T47D (cell line): ENCODE results near the gene KRTAP15-1.

Source experiments
- DNase-seq, 2 experiments: peaks; one replicate each; pipeline versions ENCODE4 v3.0.0 to v3.0.0-alpha.2; 2011 to 2012; ENCODE audit warnings: low read depth in 1 of 2, low spot score in 1 of 2
- JUND ChIP-seq: IDR thresholded peaks from 2 replicates; pipeline ENCODE4 v1.6.1; 2012; ENCODE audit warnings: low read depth
- in situ Hi-C: cut with HindIII; loops from 2 replicates; pipeline ENCODE4 v1.10.0; 2016; ENCODE audit warnings: low sequenced_read_pairs, low pct_unique_long_range_greater_than_20kb

The KRTAP15-1 gene

DNA sequence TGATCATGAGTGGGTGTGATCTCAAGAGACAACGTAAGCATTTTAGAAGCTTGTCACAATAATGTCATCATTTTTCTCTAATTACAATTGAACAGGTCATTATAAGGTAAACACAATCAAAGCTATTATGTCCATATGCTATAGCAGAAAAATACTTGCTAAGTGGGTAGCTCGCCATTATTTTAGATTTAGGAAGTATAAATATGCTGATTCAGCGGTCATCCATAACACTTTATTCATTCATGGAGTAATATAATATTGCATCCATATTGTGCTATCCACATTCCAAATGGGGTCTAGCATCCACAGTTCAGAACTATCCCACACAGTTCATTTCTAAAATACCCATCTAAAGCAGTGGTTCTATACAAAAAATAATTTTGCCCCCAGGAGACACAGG is 8.4 kb downstream of the KRTAP15-1 start:
- no peak for TF ChIP-seq JUND
- no peak for DNase-seq
- in situ Hi-C loops = no loop called here

DNA sequence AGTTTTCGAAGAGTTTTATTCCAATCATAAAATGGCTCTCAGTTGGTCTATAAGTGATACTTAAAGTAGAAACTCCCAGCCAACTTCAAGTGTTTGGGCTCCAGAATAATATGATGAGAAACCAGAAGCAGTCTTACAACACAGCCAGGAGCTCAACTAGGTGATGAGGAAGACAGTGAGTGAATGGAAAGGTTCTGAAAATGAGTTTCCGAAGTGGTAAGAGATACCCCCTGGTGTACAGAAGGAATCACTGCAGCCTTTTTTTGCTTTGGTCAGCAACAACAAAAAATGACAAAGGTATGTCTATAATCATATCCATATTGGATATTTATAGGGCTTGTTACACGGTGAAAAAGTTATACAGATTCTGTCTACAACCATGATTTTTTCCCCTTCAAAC is 23.6 kb downstream of the KRTAP15-1 start:
- DNase-seq = peak in 1 of 2 experiments; percentile 62
- no peak for TF ChIP-seq JUND
- in situ Hi-C loops = no loop called here

DNA sequence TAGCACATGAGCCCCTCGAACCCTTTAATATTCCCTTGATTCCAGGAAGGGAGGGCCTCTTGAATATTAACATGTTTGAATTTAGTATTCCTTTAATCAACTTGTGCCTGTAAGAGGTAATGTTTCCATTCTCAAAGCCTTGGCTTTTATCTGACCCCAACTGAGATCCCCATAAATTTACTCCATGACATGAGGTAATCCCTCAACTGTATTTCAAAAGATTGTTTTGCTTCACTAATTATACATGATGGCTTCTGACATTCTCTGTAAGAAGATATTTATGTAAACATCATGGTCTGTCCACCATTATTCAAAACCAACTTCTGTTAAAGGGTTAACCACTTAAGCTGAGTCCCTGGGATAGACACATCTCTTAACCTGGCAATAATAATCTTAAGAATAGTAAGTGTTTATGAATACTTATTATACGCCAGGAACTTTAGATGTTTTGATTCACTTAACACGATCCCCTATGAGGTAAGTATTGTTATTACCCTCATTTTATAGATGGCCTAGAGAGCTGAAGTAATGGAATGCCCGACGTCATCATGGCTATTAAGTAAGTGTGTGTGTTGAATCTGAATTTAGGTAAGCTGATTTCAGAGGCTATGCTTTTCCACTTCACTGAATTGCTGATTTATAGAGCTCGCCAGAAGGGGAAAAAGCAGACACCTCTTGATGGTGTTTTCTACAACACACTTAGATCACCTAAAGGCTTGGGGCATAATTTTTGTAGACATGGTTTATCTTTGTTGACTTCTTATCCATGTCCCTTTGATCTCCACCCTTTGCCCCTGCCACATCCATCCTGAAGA is 29.0 kb downstream of the KRTAP15-1 start:
- TF ChIP-seq JUND = no peak
- in situ Hi-C loops = no loop called here
- no peak for DNase-seq

DNA sequence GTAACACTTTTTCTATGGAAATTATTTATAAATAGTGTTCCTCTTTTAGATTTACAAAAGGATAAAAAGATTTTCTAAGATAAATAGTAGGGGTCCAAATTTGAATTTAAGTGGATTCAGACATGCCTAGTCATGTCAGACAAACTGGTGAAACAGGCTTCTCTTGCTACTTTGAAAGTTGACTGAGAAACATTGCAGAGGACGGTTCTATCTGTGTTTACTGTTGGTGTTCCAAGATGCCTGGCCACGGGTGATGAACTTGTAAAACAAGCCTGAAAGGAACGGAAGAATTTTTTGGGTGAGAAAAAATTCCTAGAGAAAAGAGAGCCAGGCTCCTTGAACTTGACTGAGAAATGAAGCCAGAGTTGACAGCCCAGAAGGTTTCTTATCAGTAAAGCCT is 37.9 kb downstream of the KRTAP15-1 start:
- in situ Hi-C loops = no loop called here
- peak in 1 of 2 experiments; percentile 72 for DNase-seq
- TF ChIP-seq JUND = no peak

DNA sequence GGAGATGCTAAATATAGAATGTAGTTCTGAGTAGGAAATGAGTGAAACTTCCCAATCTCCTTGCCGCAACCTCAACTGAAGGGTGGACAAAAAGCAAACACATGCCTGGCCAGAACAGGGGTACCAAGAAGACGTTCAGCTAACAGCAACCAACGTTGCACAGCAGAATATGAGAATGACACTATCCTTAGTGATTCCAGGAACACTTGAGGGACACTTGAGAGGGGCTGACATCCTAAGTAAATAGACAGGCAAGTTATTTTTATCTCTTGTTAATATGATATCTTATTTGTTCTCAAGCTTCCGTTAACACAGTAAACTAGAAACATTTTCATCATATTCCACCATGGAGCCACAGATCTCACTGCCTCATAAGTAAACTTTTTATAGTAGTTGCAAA is 39.2 kb downstream of the KRTAP15-1 start:
- DNase-seq = no peak
- in situ Hi-C loops = no loop called here
- TF ChIP-seq JUND = no peak

DNA sequence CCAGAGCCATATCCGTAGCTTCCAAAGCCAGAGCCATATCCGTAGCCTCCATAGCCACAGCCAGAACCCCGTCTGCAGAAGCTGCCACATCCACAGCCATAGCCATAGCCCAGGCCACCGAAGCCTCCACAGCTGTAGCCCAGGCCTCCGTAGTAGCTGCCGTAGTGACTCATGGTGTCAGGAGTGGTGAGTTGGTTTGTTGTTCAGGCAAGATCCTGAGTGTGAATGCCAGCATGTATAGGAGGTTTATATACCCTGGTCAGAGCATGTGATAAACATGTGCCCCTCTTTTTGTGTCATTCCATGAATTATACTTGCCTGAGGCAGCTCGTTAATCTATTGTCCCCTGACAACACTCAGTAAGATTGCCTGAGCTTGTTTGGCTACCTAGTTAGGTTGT is 40.1 kb downstream of the KRTAP15-1 start, which contains the start of gene KRTAP19-1:
Gene KRTAP19-1, minus strand, starts transcription at position 223 of the 400 bp plus-strand sequence. Its CDS starts 50 bp downstream, at position 173.
- in situ Hi-C loops = no loop called here
- no peak for DNase-seq
- TF ChIP-seq JUND = no peak

DNA sequence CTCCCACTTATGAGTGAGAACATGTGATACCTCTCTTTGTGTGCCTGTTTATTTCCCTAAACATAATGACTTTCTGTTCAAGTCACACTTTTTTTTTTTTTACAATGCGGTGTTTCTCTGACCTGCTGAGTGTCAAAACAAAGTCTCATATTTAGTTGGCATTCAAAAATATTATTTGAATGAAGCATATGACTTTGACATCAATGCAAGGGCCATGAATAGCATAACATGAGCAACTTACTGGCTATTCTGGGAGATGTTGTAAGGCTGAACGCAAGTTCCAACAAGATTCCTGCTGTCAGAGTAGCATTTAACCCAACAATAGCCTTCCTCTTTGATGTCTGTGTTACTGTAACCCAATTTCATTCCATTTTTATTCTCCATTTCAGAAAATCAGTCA is 42.1 kb downstream of the KRTAP15-1 start:
- DNase-seq = no peak
- TF ChIP-seq JUND = no peak
- in situ Hi-C loops = no loop called here

DNA sequence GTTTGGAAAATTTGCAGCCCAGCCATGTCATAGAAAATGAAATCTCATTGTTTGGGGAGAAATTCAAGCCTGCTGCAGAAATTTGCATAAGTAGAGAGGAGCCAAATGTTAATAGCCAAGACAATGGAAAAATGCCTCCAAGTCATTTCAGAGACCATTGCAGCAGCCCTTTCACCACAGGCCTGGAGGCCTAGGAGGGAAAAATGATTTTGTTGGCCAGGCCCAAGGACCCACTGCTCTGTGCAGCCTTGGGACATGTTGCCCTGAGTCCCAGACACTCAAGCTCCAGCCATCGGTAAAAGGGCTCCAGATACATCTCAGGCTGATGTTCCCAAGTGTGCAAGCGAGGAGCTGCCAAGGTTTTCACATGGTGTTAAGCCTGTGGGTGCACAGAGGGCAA is 46.1 kb downstream of the KRTAP15-1 start:
- DNase-seq = no peak
- in situ Hi-C loops = no loop called here

DNA sequence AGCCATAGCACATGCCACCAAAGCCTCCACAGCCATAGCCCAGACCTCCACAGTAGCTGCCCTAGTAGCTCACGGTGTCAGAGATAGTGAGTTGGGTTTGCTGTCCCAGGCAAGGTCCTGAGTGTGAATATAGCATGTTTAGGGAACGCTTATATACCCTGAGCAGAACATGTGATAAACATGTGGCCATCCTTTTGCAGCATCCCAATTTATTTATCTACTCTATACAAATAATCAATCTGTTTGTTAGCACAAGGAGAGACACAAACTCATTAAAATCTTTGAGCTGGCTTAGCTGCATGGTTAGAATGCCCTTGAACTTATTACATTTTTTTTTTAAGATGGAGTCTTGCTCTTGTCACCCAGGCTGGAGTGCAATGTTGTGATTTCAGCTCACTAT is 47.3 kb downstream of the KRTAP15-1 start, which contains the start of gene KRTAP19-2:
Gene KRTAP19-2, minus strand, starts transcription at position 101 of the 400 bp plus-strand sequence. Its CDS starts 88 bp downstream, at position 13.
- in situ Hi-C loops = no loop called here
- no peak for DNase-seq
- no peak for TF ChIP-seq JUND

More for the DNA sequence above, 46.1 kb downstream of the KRTAP15-1 start:
- no peak for TF ChIP-seq JUND
